HL-60/S4 (cell line): ENCODE results near the gene ARIH2.
"Not testable (repeated sequence)": the region's sequence is repeated elsewhere in the genome, so short reads cannot be mapped to it uniquely, and the experiment has no call there.

Experiments
- in situ Hi-C: fragments of 300-500 bp; cut with MboI; formaldehyde crosslinking; loops from 2 replicates; pipeline ENCODE4 v1.14.3; 2022; ENCODE audit warnings: low sequenced_read_pairs

ARIH2 gene

DNA sequence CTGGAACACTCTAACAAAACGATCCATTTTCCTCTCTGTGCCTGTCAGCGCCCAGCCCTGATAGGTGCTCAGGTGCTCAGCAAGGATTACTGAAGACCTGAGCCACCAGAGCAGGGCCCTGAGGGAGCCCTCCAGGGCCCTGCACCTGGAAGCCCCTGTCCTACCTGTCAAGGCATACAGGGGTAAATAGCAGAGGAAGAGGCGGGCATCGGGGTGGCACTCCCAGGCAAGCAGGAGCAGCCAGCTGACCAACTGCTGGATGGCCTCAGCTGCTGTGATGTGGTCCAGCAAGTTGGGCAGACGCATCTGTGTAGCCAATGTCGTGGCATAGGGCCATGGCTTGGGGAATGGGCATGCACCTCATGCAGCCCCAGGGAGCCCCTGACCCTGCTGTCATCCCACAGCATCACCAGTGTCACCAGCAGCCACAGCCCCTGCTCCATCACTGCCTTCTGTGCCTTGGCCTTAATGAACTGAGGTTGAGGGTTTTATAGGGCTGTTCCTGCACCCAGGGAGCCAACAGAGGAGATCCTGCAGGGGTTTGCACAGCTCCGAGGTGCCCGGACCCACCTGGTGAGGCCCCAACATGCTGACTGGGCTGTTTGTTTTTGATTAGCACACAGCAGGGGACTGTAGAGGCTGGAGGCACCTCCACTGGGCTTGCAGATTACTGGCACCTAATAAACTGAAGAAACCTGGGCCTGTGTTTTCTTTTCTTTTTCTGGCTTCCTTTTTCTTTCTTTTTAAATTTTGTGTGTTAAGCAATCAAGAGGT lies 80.6 kb downstream of the ARIH2 start:
- in situ Hi-C loops = no loop called here

GRCh38 chr3:49001155-49001554 lies 82.5 kb downstream of the ARIH2 start:
- in situ Hi-C loops = no loop called here

DNA sequence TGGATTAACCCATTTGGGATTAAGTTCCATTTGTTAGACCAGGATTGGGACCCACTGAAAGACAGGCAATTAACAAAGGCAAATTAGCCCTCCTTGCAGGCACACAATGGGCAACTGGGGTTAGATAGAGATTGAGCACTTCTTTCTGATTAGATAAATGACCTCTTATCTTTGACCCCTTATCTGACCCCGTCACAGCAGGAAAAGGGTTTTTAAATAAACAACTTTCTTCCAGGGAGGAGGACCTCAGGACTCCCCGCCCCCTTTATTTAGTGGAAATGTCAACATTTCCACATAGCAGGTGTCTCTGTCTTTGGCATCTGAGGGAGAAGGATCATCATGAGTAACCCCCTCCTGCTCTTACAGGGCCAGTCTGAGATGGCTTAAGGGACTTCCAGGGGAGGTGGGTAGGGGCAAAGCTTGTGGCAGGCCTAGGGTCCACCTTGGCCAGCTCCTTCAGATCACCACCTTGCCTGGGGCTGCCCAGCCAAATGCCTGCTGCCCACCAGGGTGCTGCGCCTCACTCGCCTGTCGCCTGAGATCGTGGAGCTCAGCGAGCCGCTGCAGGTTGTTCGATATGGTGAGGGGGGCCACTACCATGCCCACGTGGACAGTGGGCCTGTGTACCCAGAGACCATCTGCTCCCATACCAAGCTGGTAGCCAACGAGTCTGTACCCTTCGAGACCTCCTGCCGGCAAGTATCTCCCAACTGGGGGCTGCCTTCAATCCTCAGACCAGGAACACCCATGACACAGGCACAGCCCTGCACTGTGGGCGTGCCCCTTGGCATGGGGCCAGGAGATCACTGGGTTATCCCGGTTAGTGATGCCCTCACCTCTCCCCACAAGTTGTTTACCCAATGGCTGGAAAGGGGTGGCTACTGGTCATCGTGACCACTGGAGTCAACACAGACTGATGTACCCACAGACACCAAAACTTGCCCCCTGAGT lies 86.0 kb downstream of the ARIH2 start:
- in situ Hi-C loops = no loop called here

- in situ Hi-C loops = no loop called here
These were observed 86.7 kb downstream of the ARIH2 start for GRCh38 chr3:49005303-49005680.

- in situ Hi-C loops = no loop called here
These were observed 87.4 kb downstream of the ARIH2 start for GRCh38 chr3:49005998-49006397.

DNA sequence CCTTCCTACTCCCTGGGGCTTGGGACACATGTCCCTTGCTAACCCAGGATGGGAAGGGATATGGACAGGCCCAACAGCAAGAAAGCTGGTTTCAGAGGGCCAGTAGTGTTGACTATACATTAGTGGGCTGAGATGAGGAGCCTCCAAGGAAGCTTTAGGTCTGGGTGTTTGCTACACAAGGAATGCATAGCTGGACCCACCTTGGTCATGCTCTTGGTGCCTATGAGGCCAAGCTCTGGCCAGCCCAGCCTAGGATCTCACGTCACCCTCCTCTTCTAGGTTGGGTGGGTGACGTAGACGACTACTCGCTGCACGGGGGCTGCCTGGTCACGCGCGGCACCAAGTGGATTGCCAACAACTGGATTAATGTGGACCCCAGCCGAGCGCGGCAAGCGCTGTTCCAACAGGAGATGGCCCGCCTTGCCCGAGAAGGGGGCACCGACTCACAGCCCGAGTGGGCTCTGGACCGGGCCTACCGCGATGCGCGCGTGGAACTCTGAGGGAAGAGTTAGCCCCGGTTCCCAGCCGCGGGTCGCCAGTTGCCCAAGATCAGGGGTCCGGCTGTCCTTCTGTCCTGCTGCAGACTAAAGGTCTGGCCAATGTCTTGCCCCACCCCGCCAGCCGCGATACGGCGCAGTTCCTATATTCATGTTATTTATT lies 87.9 kb downstream of the ARIH2 start:
- in situ Hi-C loops = no loop called here

DNA sequence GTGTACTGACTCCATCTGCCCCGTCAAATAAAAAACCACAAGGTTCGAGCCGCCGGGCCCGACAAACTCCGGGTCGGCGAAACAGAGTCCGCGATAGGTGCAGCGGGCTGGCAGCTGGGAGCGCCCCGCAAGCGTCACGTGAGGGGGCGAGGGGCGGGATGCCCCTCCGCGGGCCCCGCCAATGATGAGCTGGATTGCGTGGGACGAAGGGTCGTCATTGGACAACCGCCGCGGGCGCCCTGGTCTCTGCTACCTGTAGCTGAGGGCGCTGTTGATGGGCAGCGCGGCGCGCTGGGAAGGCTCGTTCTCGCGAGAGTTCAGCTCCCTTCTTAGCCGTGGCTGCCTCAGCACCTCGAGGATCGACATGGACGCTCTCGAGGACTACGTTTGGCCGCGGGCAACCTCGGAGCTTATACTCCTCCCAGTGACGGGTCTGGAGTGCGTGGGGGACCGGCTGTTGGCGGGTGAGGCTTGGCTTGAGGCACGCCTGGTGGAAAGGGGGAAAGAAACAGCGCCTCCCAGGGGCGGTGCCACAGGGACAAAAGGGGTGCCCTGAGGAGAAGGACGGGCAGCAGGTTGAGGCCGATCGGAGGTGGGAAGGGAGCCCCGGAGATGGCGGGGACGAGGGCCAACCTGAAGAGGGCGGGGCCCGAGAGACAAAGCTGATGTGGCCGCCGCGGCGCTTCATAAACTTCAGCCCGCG lies 88.6 kb downstream of the ARIH2 start, which contains the start of gene WDR6:
WDR6 (plus strand) TSS at position 324 of the 703 bp plus-strand sequence; CDS start at position 365, 41 bp downstream.
- in situ Hi-C loops = no loop called here

DNA sequence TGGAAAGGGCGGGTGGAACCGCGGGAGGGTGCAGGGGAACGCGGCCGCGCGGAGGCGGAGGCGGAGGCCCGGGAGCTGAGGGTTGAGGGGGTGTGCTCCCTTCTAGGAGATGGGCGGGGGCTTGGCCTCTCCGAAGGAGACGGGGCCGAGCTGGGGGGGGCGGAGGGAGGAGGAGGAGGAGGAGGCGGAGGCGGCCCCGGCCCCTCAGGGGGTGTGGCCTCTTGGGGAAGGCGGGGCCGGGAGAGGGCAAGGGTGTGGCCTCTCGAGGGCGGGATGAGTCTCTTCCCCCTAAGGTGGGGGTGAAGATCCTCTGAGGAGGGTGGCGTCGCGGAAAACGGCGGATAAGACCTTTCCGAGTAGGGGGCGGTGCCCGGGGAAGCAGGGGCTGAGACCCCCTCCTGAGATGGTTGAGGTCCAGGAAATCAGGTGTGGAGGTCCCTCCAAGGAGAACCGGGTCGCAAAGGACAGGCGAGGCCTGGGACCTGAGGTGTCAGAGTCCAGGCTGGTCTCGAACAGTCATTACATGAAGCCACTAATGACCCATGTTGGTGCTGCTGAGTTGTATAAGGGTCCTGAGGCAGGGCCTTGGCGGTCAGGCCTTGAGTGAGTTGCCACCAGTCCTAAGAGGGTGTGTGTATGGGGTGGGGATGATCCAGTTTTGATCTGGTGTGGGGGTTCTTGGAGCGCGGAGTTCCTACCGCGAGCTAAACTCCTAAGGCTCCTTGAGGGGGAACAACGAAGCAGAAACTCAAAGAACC lies 89.3 kb downstream of the ARIH2 start:
- in situ Hi-C loops = no loop called here

- in situ Hi-C loops = not testable (repeated sequence)
These were observed 90.0 kb downstream of the ARIH2 start for GRCh38 chr3:49008627-49009026.

DNA sequence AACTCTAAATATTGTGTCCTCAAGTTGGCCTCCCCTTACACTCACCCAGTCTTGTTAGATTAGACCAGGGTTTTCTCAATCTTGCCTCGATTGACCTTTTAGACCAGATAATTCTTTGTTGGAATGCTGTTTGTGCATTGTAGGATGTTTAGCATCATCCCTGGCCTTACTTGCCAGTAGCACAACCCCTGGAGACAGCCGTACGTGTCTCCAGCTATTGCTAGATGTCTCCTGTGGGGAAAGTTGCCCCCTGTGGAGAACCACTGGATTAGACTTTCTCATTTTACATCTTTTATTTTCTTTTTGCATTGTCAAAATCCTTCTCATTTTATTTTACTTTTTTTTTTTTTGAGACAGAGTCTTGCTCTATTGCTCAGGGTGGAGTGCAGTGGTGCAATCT lies 90.8 kb downstream of the ARIH2 start:
- in situ Hi-C loops = no loop called here

- in situ Hi-C loops = no loop called here
These were observed 93.9 kb downstream of the ARIH2 start for GRCh38 chr3:49012441-49013017.

GRCh38 chr3:49013113-49013737 lies 94.6 kb downstream of the ARIH2 start:
- in situ Hi-C loops = no loop called here

- in situ Hi-C loops = no loop called here
These were observed 95.4 kb downstream of the ARIH2 start for GRCh38 chr3:49013738-49014660.

DNA sequence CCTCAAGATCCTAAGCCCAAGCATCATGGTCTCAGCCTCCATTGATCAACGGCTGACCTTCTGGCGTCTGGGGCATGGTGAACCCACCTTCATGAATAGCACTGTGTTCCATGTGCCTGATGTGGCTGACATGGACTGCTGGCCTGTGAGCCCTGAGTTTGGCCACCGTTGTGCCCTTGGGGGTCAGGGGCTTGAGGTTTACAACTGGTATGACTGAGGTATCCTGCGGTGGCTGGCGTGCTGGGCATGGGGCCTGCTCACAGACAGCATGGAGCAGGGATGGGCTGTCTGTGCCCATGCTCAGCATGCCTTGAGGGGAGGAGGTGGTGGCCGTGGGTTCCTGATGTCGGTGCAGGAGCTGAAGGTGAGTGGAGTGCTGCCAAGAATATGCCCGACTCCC lies 96.4 kb downstream of the ARIH2 start:
- in situ Hi-C loops = no loop called here

GRCh38 chr3:49015765-49016164 lies 97.1 kb downstream of the ARIH2 start:
- in situ Hi-C loops = no loop called here

DNA sequence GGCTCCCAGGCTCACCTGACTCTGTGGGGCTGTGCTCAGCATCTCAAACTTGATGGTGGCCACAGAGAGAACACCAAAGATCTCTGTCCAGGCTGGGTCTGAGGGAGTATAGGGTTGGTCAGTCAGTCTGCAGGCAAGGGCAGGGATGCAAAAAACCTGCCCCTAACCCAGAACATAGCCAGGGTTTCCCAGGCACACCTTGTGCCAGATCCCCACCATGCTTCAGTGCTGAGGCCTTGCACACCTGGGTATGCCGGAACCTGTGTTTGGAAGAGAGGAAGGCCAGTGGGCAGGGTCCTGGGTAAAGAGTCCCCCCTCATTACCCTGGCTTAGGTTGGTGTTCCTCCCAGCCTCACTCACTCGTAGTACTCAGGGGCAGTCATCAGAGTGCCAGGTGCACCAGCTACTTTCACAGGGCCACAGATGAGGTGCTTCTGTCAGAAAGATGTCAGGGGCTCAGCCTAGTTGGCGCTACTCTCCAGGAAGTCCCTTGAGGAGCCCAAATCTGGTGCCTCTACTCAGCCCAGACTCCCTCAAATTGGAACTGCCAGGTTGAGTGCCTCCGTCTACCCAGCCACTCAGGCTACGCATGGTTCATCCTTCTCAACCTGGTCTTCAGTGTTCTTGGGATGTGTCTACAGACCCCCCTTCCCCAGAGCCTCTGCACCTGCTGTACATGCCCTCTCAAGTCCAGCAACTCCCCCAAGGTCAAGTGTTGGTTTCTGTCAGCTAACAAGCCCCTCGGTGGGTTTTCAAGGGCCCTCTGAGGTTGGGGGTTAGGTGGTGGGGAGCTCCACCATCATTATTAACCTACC lies 98.0 kb downstream of the ARIH2 start:
- in situ Hi-C loops = no loop called here

DNA sequence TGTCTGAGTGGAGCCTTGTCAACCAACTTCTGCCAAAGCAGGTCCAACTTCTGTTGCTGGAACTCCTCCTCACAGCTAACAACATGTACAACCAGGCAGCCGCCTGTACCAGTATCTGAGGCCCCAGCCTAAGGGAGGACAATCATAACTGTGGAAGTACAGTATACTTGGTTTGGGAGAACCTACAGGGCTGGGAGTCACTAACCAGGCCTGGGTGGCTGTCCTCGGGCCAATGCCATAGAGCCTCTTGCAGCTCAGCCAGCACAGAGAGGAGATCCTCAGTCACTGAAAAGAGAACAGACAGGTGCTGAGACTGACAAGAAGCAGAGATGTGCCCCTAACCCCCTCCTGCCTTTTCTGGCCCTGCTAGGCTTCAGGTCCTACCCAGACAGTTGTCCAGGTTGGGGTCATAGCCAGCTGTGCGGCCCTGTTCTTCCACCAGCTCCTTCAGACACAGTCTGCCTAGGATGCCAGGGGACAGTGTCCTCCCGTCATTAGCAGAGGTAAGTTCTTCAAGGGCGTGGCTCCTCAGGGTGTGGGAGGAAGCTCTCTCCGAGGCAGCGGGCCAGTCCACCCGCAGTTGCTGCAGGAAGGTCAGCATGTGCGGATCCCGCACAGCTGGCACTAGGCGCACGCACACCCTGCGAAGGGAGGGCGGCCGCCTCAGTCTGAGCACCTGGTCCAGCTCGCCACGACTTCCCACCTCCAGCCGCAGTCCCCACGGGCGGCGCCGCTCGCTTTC lies 98.8 kb downstream of the ARIH2 start:
- in situ Hi-C loops = no loop called here
